ENCODE measurements around the gene CKMT2. TPM values are rescaled to one million over a fixed set of nuclear protein-coding genes. Genes with fewer than 3 reads are reported as not detected.

The CKMT2 gene
- polyA plus RNA-seq (ENCODE audit: insufficient read depth in 1 of 5, insufficient read length in 5 of 5, low replicate concordance in 1 of 5) = 1 to 10 TPM; 3.8 to 7.2 (median 4.2) TPM
- long read RNA-seq, donor 1 = 0 reads
- long read RNA-seq, donor 2 = 0 reads
- long read RNA-seq, donor 3 = 0 reads
- long read RNA-seq, donor 4 = 0 reads
- long read RNA-seq, donor 5, partial matches to known transcripts = 0 of 1 reads
- long read RNA-seq, donor 5, other reads (novel, unspliced or antisense) = 0 of 1 reads
- long read RNA-seq, donor 6 = 0 reads
- long read RNA-seq, donor 7, partial matches to known transcripts = 7 of 7 reads
- long read RNA-seq, donor 7, other reads (novel, unspliced or antisense) = 0 of 7 reads
- long read RNA-seq, donor 8, partial matches to known transcripts = 0 of 1 reads
- long read RNA-seq, donor 8, other reads (novel, unspliced or antisense) = 0 of 1 reads

- peak; percentile 42 to 45 for DNase-seq
These were observed at the start of gene CKMT2 for GRCh38 chr5:81233080-81233634. Gene CKMT2 (plus strand): TSS chr5:81233322. CDS start chr5:81251133, 17,811 bp downstream.

GRCh38 chr5:81183811-81184748 lies 49.0 kb upstream of the CKMT2 start:
- DNase-seq = no peak

GRCh38 chr5:81184749-81185110 lies 48.4 kb upstream of the CKMT2 start:
- DNase-seq = no peak

GRCh38 chr5:81187885-81188284 lies 45.2 kb upstream of the CKMT2 start:
- DNase-seq = no peak

GRCh38 chr5:81188962-81189361 lies 44.2 kb upstream of the CKMT2 start:
- no peak for DNase-seq

- DNase-seq = no peak
These were observed 43.1 kb upstream of the CKMT2 start for GRCh38 chr5:81189875-81190498.

GRCh38 chr5:81191726-81192372 lies 41.3 kb upstream of the CKMT2 start:
- DNase-seq = no peak

GRCh38 chr5:81192373-81192750 lies 40.8 kb upstream of the CKMT2 start:
- no peak for DNase-seq

- peak; percentile 83 to 88 for DNase-seq
These were observed 38.3 kb upstream of the CKMT2 start for GRCh38 chr5:81194633-81195334.

GRCh38 chr5:81195335-81195929 lies 37.7 kb upstream of the CKMT2 start:
- DNase-seq = no peak

GRCh38 chr5:81202655-81203054 lies 30.5 kb upstream of the CKMT2 start:
- DNase-seq = no peak

GRCh38 chr5:81203729-81204128 lies 29.4 kb upstream of the CKMT2 start:
- no peak for DNase-seq

GRCh38 chr5:81204205-81204604 lies 28.9 kb upstream of the CKMT2 start:
- DNase-seq = no peak

GRCh38 chr5:81205058-81205457 lies 28.1 kb upstream of the CKMT2 start:
- no peak for DNase-seq

GRCh38 chr5:81207009-81207408 lies 26.1 kb upstream of the CKMT2 start:
- DNase-seq = no peak

GRCh38 chr5:81208904-81209303 lies 24.2 kb upstream of the CKMT2 start:
- no peak for DNase-seq

- no peak for DNase-seq
These were observed 23.7 kb upstream of the CKMT2 start for GRCh38 chr5:81209386-81209785.

GRCh38 chr5:81209869-81210493 lies 23.1 kb upstream of the CKMT2 start:
- DNase-seq = no peak

GRCh38 chr5:81212211-81212751 lies 20.8 kb upstream of the CKMT2 start:
- DNase-seq = no peak

- no peak for DNase-seq
These were observed 20.1 kb upstream of the CKMT2 start for GRCh38 chr5:81213070-81213469.

All from right lung (tissue), 10 donors.